ENCODE measurements around the gene RIPOR2.

GRCh38 chr6:24818346-24818745 is 117.4 kb downstream of the RIPOR2 start:
- no peak for TF ChIP-seq POLR2AphosphoS5 (IDR thresholded peaks at IDR 0.05; ENCODE audit: borderline replicate concordance, low read depth, low read length)
- TF ChIP-seq EZH2 (IDR thresholded peaks at IDR 0.05), result no peak
- TF ChIP-seq FOXP2 (optimal IDR thresholded peaks at IDR 0.05; ENCODE audit: control extremely low read depth, extremely low read length, insufficient read depth), result no peak
